MM.1S (cell line): ENCODE results near the gene ZG16B.

Source experiments
- DNase-seq: peaks from one replicate; pipeline ENCODE4 v3.0.0-alpha.2; 2015
- H2AFZ ChIP-seq: fragments of 300-600 bp; sonication (generic); 2 replicates; pipeline ENCODE4 v1.6.0; 2016; ENCODE audit warnings: antibody characterized with exemption, low read length
- H3F3A ChIP-seq: fragments of 300-600 bp; sonication (generic); 2 replicates; pipeline ENCODE4 v1.6.1; 2016; ENCODE audit warnings: mild to moderate bottlenecking, antibody characterized with exemption, low read length, moderate library complexity, mixed read lengths; ENCODE audit not compliant: insufficient read depth
- H3K27ac ChIP-seq: fragments of 300-600 bp; sonication (generic); 2 replicates; pipeline ENCODE4 v1.5.1; 2016; ENCODE audit warnings: mild to moderate bottlenecking, low read length
- H3K27me3 ChIP-seq: fragments of 300-600 bp; sonication (generic); replicated peaks from 2 replicates; pipeline ENCODE4 v1.6.0; 2016; ENCODE audit warnings: low read length; ENCODE audit not compliant: insufficient read depth
- H3K36me3 ChIP-seq: fragments of 300-600 bp; sonication (generic); replicated peaks from 2 replicates; pipeline ENCODE4 v1.6.1; 2016; ENCODE audit warnings: mild to moderate bottlenecking, low read length, mixed read lengths; ENCODE audit not compliant: insufficient read depth
- H3K4me1 ChIP-seq: fragments of 300-600 bp; sonication (generic); 2 replicates; pipeline ENCODE4 v1.6.1; 2016; ENCODE audit warnings: low read length, mixed read lengths
- H3K4me2 ChIP-seq: fragments of 300-600 bp; sonication (generic); 2 replicates; pipeline ENCODE4 v1.6.0; 2016; ENCODE audit warnings: low read depth, low read length
- H3K4me3 ChIP-seq: fragments of 300-600 bp; sonication (generic); 2 replicates; pipeline ENCODE4 v1.5.1; 2016; ENCODE audit warnings: low read length, mixed read lengths
- H3K79me2 ChIP-seq: fragments of 300-600 bp; sonication (generic); 2 replicates; pipeline ENCODE4 v1.6.1; 2016; ENCODE audit warnings: mixed run types, low read length, mixed read lengths
- H3K9ac ChIP-seq: fragments of 300-600 bp; sonication (generic); 2 replicates; pipeline ENCODE4 v1.6.1; 2016; ENCODE audit warnings: low read length, mixed read lengths
- H3K9me2 ChIP-seq: fragments of 300-600 bp; sonication (generic); replicated peaks from 2 replicates; pipeline ENCODE4 v1.6.1; 2016; ENCODE audit warnings: mild to moderate bottlenecking, low read length, mixed read lengths; ENCODE audit not compliant: insufficient read depth
- H3K9me3 ChIP-seq: fragments of 300-600 bp; sonication (generic); replicated peaks from 2 replicates; pipeline ENCODE4 v1.6.1; 2016; ENCODE audit warnings: mild to moderate bottlenecking, low read length, mixed read lengths; ENCODE audit not compliant: insufficient read depth
- H4K20me1 ChIP-seq: fragments of 300-600 bp; sonication (generic); 2 replicates; pipeline ENCODE4 v1.6.1; 2016; ENCODE audit warnings: mild to moderate bottlenecking, low read length, moderate library complexity, mixed read lengths; ENCODE audit not compliant: insufficient read depth
- CTCF ChIP-seq: fragments of 300-600 bp; sonication (generic); IDR thresholded peaks from 2 replicates; pipeline ENCODE4 v1.5.1; 2016; ENCODE audit warnings: antibody characterized with exemption, low read length, mixed read lengths
- EZH2 ChIP-seq: fragments of 300-600 bp; sonication (generic); optimal IDR thresholded peaks from 2 replicates; pipeline ENCODE3; 2017; ENCODE audit warnings: low read depth, mild to moderate bottlenecking, antibody characterized with exemption, low read length, mixed read lengths
- EZH2phosphoT487 ChIP-seq: fragments of 300-600 bp; sonication (generic); IDR thresholded peaks from 2 replicates; pipeline ENCODE4 v1.6.1; 2018; ENCODE audit warnings: antibody characterized with exemption, low read length

Gene ZG16B

DNA sequence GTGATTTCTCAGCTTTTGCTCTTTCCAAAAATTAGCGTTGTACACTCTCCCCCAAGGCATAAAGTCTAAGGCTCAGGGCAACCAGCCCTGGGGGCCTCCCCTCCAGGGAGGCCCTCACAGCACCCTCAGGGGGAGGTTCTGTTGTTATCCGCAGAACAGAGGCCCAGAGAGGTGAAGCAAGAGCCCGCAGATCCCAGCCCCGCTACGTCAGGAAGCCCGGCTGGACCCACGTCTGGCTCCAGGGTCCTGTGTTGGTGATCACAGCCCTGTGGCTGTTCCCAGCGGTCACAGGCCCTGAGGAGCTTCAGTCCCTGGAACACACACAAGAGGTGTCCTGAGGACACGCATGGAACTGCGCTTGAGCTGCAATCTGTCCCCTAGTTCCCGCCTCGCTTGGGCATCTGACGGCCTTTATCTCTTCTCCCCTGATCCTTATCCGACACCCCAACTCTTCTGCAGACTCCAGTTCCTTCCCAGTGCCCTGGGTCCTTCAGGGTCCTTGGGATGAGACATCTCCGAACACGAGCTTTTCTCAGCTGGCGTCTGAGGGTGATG is 1.1 kb upstream of the ZG16B start:
- Histone ChIP-seq H3K9ac (no peak overlapping the region), H3K9me3 (no peaks in the 10 kb centered on the region), H3K4me1 (no peaks in the 10 kb centered on the region), H3K27ac (no peak overlapping the region), H3F3A (no peaks in the 10 kb centered on the region), H3K79me2 (no peaks in the 10 kb centered on the region), H3K4me3 (no peak overlapping the region), H2AFZ (no peak overlapping the region), H3K36me3 (no peaks in the 10 kb centered on the region), H3K9me2 (no peaks in the 10 kb centered on the region), H4K20me1 (no peaks in the 10 kb centered on the region), H3K27me3 (peaks cover 94% of the 10 kb centered on the region), H3K4me2 (no peak overlapping the region)
- no peak for DNase-seq
- TF ChIP-seq EZH2phosphoT487: no peak
- TF ChIP-seq CTCF: no peak
- no peak for TF ChIP-seq EZH2

DNA sequence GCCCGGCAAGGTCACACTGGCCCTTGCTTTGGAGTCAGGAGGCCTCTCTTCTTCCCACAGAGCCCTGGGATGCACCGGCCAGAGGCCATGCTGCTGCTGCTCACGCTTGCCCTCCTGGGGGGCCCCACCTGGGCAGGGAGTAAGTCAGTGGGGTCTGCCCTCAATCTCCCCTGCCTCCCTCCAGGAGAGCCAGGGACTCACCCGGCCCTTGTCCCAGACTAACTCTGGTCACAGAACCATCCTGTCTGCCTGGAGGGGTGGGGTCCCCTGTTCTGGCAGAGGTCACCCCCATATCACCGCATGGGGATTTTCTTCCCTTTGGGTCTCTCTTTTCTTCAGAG is 222 bp downstream of the ZG16B start:
- Histone ChIP-seq H3K9me2 (no peaks in the 10 kb centered on the region), H3K4me3 (no peak overlapping the region), H3F3A (no peaks in the 10 kb centered on the region), H3K27ac (no peak overlapping the region), H3K9me3 (no peaks in the 10 kb centered on the region), H3K4me2 (no peak overlapping the region), H3K27me3 (peaks cover 86% of the 10 kb centered on the region), H4K20me1 (no peaks in the 10 kb centered on the region), H3K79me2 (no peaks in the 10 kb centered on the region), H2AFZ (no peak overlapping the region), H3K4me1 (no peaks in the 10 kb centered on the region), H3K9ac (no peak overlapping the region), H3K36me3 (no peaks in the 10 kb centered on the region)
- no peak for DNase-seq
- TF ChIP-seq CTCF (no peak), EZH2phosphoT487 (no peak), EZH2 (no peak)

DNA sequence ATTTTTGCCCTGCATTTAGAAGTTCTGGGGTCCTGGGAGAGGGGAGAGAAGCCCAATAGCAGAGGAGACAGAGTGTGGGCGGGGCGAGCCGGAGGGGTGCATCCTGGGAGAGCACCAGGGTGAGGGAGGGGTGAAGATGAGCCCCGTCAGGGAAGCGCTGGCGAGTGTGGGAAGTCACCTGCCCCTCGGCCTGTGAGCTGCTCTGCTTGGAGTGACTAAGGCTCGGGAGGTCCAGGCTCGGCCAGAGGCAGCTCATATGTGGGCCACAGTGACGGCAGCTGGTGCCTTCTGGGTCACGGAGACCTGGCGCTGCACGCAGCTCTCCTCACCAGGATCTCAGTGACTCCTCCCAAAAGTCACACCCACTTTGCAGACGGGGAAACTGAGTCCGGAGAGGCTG is 1.1 kb downstream of the ZG16B start:
- Histone ChIP-seq H3K4me2 (no peak overlapping the region), H3K27me3 (peaks cover 86% of the 10 kb centered on the region), H3K79me2 (no peaks in the 10 kb centered on the region), H3K4me1 (no peaks in the 10 kb centered on the region), H4K20me1 (no peaks in the 10 kb centered on the region), H3K27ac (no peak overlapping the region), H2AFZ (no peak overlapping the region), H3K9me3 (no peaks in the 10 kb centered on the region), H3K4me3 (no peak overlapping the region), H3K9me2 (no peaks in the 10 kb centered on the region), H3K9ac (no peak overlapping the region), H3F3A (no peaks in the 10 kb centered on the region), H3K36me3 (no peaks in the 10 kb centered on the region)
- TF ChIP-seq EZH2phosphoT487 (no peak), EZH2 (no peak), CTCF (no peak)
- no peak for DNase-seq
